NCI-H128 (cell line): ENCODE data around the gene PDE9A.

ENCODE experiments used
- DNase-seq: peaks from one replicate; lab custom pipeline; 2025; ENCODE audit not compliant: unreplicated experiment; lab: John Stamatoyannopoulos, UW

The PDE9A gene

GRCh38 chr21:42767561-42767835, 114.1 kb downstream of the PDE9A start:
- no peak for DNase-seq

DNA sequence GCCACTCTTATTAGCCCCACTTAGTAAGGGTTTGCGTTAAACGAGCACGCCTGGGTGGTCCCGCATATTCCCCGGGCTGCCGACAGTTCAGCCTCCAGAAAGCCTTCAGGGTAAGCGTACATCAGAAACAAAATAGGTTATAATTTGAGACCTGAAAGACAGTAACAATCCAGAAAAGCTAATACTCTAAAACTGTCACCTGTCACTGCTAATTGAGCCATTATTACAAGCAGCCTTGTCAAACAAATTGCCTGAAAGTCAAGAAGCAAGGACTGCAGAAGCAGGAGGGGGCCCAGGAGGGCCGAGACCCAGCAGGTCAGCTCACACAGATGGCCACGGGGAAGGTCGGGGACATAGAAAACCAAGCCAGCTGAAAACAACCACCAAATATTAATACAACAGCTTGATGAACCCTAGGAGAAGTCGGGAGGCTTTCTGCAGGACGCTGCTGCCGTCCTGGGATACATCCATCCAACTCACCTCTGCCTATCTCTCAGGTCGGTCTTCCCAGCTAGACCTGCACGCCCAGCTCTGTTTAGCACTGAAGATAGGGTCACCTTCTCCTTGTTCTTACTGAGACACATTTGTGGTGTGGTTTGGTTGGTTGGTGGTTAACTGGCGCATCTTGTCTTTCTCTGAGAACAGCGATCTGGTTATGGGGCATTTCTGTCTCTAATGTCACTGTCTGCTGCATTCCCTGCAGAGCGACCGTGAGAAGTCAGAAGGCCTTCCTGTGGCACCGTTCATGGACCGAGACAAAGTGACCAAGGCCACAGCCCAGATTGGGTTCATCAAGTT, 115.1 kb downstream of the PDE9A start:
- DNase-seq = no peak

DNA sequence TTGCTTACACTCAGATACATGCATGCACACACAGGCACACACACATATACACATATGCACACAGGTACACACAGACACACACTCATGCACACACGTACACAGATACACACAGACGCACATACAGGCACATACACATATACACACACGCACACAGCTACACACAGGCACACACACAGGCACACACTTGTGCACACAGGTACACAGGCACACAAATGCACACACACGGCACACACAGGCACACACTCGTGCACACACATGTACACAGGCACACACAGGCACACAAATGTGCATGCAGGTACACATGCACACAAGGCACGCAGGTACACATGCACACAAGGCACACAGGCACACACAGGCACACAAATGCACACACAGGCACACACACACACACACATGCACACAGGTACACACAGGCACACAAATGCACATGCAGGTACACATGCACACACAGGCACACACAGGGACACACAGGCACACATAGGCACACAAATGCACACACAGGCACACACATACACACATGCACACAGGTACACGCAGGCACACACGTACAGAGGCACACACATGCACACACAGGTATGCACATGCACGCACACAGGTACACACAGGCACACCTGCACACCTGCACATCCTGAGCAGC, 115.9 kb downstream of the PDE9A start:
- DNase-seq = no peak

- DNase-seq = no peak
Measured at GRCh38 chr21:42769820-42770716, 116.6 kb downstream of the PDE9A start.

DNA sequence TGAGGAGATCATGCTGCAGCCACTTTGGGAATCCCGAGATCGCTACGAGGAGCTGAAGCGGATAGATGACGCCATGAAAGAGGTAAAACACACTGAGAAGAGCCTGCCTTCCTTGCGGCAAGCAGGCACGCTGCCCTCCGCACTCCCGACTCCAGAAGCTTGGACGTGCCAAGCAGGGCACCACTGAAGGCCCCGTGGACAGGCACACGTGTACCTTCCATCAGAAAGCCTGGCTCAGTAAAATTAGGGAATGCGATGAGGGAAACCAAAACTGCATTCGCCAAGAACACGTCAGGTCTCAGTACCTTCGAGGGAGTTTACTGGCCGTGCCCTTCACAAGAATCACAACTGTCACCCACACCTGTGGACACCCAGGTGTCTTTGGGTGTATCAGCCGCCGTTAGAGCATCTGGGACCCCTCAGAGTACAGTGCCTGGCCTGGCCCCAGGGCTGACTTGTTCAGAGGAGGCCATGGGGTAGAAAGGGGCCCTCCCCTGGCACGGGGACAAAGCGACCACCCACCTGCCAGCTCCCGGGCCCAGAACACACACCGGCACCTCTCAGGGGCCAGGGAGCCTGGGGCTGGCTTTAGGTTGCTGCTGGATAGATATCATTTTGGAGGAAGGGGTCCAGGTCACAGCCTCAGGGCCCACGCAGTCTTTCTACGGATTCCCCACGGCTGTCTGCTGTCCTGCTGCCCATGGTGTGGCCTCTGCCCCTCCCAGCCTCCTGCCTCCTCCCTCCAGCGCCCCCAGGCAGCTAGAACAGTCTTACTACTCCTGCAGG, 117.5 kb downstream of the PDE9A start:
- DNase-seq = no peak

DNA sequence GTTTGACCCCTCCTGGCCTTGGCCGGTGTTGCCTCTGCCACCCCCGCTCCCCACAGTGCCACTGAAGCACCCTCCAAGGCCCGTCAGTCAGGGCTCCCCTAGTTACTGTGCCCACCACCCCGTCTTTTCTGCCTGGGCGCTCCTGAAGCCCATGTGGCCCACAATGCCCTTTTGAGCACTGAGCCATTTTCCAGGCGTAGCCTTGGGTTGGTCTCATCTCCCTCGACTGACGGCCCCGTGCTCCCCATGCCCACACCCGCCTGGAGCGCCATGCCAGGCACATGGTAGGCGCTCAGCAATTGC, 118.0 kb downstream of the PDE9A start:
- no peak for DNase-seq

DNA sequence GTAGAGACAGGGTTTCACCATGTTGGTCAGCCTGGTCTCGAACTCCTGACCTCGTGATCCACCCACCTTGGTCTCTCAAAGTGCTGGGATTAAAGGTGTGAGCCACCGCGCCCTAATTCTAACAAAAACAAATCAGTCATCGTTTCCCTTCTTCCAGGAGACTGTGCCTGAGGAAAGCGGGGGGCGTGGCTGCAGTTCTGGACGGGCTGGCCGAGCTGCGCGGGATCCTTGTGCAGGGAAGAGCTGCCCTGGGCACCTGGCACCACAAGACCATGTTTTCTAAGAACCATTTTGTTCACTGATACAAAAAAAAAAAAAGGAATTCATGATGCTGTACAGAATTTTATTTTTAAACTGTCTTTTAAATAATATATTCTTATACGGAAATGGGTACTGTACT, 121.7 kb downstream of the PDE9A start:
- no peak for DNase-seq

DNA sequence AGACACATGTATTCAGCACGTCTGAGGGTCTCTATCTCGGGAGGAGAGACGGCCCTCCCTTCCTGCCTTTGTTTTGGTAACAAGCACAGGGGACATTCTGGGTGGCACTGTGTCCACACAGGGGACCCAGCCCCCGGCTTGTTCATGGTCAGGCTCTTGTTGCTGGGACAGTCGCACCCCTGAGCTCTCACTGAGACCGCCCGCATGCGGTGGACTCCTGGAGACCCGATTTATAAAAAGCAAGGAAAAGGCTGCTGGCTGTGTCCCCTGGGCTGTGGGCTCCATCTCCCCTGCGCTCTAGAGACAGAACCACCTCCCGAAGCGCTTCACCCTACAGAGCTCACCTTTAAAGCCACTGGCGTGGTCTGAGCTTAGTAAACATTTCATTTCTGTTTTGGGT, 122.5 kb downstream of the PDE9A start:
- DNase-seq = no peak

DNA sequence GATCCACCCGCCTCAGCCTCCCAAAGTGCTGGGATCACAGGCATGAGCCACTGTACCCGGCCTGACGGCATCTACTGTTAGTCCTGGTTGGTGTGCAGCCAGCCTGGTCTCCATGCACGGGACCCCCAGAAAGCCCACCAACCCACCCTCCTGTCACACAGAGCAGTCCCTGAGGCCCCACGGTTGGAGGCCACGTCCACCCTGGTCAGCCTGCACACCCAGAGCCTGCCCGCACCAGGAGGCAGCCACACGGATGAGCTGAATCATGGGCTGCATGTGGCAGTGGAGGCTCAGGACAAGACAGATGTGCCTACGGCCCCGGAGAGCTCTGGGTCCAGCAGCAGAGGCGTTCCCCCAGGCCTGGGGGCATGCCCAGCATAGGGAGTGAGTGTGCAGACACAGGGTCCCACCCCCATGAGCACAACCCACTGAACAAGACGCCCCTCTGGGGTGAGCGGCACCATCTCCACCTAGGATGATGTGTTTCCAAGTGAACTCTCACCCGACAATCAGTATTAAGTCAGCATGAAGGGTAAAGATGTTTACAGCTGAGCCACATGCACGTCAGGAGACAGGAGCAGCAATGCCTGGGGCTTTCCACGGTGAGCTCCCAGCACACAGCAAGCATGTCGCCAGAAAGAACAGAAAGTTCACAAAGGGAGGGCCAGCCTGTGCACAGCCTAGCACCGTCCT, 123.8 kb downstream of the PDE9A start:
- DNase-seq = no peak

- no peak for DNase-seq
Measured at GRCh38 chr21:42777757-42778344, 124.4 kb downstream of the PDE9A start.

DNA sequence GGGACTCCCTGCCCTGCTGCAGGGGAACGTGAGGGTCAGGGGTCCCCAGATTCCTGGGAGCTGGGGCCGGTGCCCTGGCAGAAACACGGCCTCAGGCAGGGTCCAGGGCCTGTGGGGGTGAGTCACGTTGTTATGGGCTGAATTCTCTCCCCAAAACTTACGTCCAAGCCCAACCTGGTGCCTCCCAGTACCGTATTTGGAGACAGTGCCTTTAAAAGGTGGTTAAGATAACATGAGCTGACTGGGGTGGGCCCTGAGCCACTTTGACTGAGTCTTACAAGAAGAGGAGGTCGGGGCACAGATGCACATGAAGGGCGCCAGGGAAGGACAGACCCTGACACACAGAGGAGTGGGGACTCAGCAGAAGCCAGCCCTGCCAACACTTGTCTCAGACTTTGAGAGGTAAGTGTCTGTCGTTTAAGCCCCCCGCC, 126.0 kb downstream of the PDE9A start:
- DNase-seq = no peak

DNA sequence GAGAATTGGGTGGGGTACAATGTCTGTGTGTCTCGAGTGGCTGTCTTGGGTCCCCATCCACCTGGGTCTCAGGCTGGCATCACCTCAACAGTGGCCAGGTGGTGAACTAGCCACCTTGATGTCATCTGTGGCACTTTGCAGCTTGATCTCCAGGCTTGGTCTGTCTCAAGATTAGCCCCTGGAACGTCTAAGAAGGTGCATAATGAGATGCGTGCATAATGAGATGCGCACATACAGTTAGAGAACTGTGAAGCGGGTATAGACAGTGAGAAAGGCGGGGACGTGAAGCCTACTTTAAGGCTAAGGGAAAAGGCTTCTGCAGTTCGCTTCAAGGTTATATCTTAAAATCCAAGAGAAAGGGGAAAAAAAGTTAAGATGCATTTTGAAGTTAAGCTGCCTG, 127.2 kb downstream of the PDE9A start:
- DNase-seq = no peak

DNA sequence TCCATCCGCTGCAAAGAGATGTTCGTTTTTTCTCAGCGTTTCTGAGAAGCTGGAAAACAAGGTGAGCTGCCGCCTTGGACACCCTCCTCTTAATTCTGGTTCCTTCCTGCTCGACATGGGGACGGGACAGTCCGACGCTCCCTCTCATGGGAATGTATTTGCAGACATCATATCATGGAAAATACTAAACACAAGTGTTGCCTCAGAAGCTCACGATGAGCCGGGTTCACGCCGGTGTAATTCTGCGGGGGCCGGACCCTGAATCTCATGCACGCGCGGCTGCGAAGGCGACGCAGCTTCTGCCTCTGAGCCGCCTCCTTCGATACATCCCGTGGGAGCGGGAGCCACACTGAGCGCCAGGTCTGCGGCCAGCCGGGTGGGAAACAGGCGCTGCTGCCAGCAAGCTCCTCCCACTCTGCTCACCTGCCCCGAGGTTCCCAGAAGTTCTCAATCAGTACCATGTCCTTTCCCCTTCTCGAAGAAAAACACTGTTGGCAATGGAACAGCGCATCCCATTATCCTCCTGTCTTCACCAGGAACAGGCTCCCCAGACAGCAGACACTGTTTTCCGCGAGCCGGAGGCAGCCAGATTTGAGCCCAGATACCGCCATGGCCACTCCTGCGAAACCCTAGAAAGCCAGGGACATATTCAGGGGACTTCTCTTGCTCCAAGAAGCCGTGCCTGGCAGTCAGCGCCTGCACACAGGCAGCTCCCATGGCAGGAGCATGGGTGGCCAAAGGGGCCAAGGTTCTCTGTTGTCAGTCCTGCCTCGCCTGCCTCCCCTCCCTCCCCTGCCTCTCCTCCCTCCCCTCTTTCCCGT, 127.9 kb downstream of the PDE9A start:
- peak; percentile 19 for DNase-seq

- DNase-seq = no peak
Measured at GRCh38 chr21:42781971-42782722, 128.7 kb downstream of the PDE9A start.

DNA sequence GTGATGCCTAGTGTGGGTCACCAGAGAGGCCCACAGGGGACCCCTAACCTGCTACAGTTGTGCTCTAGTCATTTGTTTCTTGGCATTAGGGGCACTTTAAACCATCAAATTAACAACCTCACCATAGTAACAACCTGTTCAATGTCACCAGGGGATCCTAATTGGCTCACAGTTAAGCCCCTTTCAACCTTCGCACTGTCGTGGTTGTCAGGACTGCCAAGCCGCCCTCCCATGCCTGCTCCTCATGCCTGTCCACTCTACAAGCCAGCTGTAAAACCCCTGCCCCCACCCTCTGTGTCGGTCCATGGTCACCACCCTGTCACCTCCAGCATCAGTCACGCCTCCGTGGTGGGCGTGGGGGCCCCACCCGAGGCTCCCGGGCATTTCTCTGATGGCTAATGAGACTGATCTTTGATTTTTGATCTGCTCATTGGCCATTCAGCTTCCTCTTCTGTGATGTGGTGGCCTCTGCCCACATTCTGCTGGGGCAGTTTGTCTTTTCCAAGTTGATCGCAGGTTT, 129.4 kb downstream of the PDE9A start:
- DNase-seq = no peak

GRCh38 chr21:42784276-42784675, 130.9 kb downstream of the PDE9A start:
- no peak for DNase-seq

- no peak for DNase-seq
Measured at GRCh38 chr21:42784896-42785451, 131.6 kb downstream of the PDE9A start.
